GM19239 (cell line): Measurements from ENCODE around the gene POP5.
A peak's percentile ranks its signal among the peaks of the same experiment; 100 is the strongest.

Experiments
- DNase-seq: peaks from one replicate; pipeline ENCODE4 v3.0.0; 2011; ENCODE audit warnings: low spot score; ENCODE audit not compliant: insufficient read length
- FAIRE-seq: peaks from 2 replicates; lab custom pipeline; 2011; peaks lifted over from hg19 to GRCh38; lab: Jason Lieb, UNC

POP5 gene

GRCh38 chr12:120592121-120593049 lies 11.2 kb upstream of the POP5 start:
- no peak for FAIRE-seq

GRCh38 chr12:120590741-120591407 lies 9.7 kb upstream of the POP5 start:
- no peak for DNase-seq
- FAIRE-seq, result no peak

More at GRCh38 chr12:120592121-120593049, 11.2 kb upstream of the POP5 start:
- no peak for DNase-seq

GRCh38 chr12:120588948-120589930 lies 8.0 kb upstream of the POP5 start:
- no peak for FAIRE-seq

GRCh38 chr12:120588371-120588770 lies 7.2 kb upstream of the POP5 start:
- DNase-seq (no peak), FAIRE-seq (no peak)

More at GRCh38 chr12:120588948-120589930, 8.0 kb upstream of the POP5 start:
- DNase-seq, result no peak

GRCh38 chr12:120586860-120587259 lies 5.7 kb upstream of the POP5 start:
- DNase-seq, result no peak
- no peak for FAIRE-seq

- no peak for DNase-seq
- FAIRE-seq, result no peak
These were observed 5.0 kb upstream of the POP5 start for GRCh38 chr12:120586206-120586605.

- peak; percentile 33 for DNase-seq
These were observed 3.3 kb upstream of the POP5 start for GRCh38 chr12:120584343-120585149.

GRCh38 chr12:120583478-120584030 lies 2.4 kb upstream of the POP5 start:
- DNase-seq, result peak; percentile 58
- FAIRE-seq, result peak; percentile 44

More at GRCh38 chr12:120584343-120585149, 3.3 kb upstream of the POP5 start:
- FAIRE-seq, result no peak

GRCh38 chr12:120581998-120582397 lies 796 bp upstream of the POP5 start:
- FAIRE-seq (peak; percentile 18), DNase-seq (no peak)

- FAIRE-seq (no peak), DNase-seq (no peak)
These were observed 2.0 kb downstream of the POP5 start for GRCh38 chr12:120579179-120579578.

- DNase-seq (no peak), FAIRE-seq (no peak)
These were observed 7.1 kb downstream of the POP5 start for GRCh38 chr12:120574106-120574505.

- FAIRE-seq (no peak), DNase-seq (no peak)
These were observed 7.6 kb downstream of the POP5 start for GRCh38 chr12:120573560-120573959.

GRCh38 chr12:120571299-120571698 lies 9.9 kb downstream of the POP5 start:
- DNase-seq (no peak), FAIRE-seq (no peak)

- no peak for FAIRE-seq
- DNase-seq, result no peak
These were observed 17.7 kb downstream of the POP5 start for GRCh38 chr12:120563495-120563894.

- DNase-seq, result no peak
- no peak for FAIRE-seq
These were observed 18.3 kb downstream of the POP5 start for GRCh38 chr12:120562906-120563305.

GRCh38 chr12:120557589-120557988 lies 23.6 kb downstream of the POP5 start:
- FAIRE-seq (no peak), DNase-seq (no peak)

GRCh38 chr12:120554678-120555077 lies 26.5 kb downstream of the POP5 start:
- DNase-seq (no peak), FAIRE-seq (no peak)

- no peak for FAIRE-seq
- no peak for DNase-seq
These were observed 35.2 kb downstream of the POP5 start for GRCh38 chr12:120546050-120546386.

- no peak for DNase-seq
- FAIRE-seq, result no peak
These were observed 36.5 kb downstream of the POP5 start for GRCh38 chr12:120544691-120545090.
